HG03565 (cell line): ENCODE results near the gene DTNB.
A peak's percentile ranks its signal among the peaks of the same experiment; 100 is the strongest.

ENCODE experiments used
- ATAC-seq: cut with Tn5 transposase; IDR thresholded peaks from one replicate; pipeline ENCODE4 v1.9.1; 2021; ENCODE audit warnings: mild to moderate bottlenecking, moderate library complexity; ENCODE audit not compliant: unreplicated experiment

DTNB gene

DNA sequence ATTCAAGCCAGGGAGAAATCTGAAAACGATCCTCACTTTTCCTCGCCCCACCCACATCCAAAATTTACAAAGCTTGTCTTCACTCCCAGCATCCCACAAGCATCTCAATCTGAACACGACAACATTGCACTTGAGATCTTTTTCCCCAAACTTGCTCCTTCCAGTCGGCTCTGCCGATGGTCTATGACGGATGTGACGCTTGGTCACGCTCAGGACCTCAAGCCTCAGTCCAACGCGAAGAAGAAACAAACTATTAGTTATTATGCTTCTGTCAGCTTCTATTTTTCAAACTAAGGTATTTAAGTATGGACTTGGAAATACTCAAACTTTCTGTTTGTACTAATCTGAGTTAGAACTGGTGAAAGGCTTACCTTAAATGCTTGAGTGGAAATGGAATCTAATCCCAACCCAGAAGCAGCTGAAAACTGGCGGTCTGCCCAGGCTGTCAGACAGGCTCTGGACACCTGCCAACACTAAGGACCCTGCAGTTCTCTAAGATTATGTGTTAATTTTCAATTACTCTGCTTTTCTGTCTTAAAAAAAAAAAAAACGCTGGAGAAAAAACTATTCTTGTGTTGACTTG, 199.5 kb downstream of the DTNB start:
- no peak for ATAC-seq

DNA sequence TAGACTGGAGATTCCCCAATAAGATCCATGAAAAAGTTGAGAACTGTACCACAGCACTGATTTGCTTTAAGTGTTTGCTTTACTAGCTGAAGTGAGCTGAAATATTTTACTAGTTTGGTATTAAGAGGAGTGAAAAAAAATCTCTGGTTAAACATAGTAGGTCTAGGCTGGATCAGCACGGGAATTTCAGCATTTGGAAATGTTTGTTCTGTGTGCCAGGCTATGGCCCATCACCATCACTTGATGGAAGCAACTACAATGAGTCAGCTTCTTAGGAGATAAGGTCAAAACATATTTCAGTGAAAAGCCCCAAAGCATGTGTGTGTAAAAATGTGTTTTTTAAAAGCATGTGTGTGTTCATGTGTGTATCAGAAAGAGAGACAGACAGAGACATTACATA, 200.2 kb downstream of the DTNB start:
- ATAC-seq = no peak

DNA sequence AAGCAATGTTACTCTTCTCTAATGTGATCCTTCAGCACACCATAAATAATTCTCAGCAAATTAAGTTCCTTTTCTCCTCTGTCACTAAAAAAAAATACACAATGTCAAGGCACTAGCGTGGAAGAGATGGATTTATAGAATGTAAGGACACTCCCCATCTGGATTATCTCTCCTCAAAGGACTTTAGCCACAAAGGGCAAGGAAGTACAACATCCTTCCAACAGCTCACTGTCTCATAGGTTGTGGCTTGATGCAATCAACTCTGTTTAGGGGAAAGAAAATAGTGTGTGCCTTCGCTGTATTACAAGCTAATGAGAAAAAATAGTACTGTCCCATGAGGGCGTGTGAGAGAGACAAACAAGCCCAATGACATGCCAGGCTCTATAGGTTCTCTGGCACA, 202.6 kb downstream of the DTNB start:
- ATAC-seq = no peak

DNA sequence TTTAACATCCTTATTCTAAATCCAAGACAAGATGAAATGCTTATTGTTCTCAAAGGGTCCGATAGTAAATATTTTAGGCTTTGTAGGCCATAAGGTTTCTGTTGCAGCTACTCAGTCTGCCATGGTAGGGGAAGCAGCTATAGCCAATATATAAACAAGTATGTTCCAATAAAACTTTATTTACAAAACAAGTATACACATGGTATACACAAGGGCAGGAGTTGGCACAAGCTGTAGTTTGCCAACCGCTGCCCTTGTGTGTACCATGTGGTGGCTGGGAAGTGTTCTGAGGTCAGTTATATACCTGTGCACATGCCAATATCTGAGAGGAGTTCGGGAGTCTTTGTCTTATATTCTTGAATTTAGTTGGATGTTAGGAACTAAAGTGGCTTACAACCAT, 205.6 kb downstream of the DTNB start:
- no peak for ATAC-seq

DNA sequence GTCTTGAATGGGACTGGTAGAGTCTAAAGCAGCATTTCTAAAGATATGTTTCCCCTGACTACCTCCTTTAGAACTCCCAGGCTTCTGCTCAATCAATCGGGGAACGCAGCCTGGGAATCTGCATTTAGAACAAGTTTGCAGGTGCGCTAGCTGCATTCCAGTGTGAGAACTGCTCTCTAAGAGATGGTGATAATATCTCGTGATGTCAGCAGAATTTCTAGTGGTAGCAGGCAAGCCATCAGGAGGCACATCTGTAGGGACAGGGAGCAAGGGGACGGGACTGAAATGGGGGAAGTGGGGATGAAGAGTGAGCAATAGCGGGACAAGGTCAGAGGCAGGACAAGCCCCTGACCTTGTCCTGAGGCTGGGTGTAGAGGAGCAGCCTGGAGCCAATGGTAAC, 211.4 kb downstream of the DTNB start:
- ATAC-seq = no peak

DNA sequence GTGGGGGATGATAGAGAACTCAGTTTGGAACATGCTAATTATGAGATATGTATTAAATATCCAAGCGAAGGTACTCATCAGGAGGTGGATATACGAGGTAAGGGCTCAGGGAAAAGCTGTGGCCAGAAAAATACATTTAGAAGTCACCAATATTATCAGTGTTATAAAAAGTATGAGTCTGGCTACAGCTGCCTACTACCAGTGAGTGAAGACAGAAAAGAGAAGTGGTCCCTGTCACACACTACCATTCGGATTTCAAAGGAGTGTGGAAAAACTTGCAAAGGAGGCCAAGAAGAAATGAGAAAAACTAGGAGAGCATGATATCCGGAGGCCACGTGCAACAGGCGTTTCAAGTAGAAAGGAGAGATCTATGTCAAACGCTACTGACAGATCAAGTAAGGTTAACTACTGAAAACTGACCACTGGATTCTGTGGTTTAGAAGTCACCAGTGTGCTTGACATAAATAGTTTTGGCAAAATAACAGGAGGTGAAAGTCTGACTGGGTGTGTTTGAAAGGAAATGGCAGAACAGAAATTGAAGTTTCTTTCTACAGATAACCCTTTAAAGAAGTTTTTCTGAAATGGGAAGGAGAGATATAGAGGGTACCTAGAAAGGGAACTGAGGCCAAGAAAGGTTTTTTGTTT, 213.0 kb downstream of the DTNB start:
- no peak for ATAC-seq

DNA sequence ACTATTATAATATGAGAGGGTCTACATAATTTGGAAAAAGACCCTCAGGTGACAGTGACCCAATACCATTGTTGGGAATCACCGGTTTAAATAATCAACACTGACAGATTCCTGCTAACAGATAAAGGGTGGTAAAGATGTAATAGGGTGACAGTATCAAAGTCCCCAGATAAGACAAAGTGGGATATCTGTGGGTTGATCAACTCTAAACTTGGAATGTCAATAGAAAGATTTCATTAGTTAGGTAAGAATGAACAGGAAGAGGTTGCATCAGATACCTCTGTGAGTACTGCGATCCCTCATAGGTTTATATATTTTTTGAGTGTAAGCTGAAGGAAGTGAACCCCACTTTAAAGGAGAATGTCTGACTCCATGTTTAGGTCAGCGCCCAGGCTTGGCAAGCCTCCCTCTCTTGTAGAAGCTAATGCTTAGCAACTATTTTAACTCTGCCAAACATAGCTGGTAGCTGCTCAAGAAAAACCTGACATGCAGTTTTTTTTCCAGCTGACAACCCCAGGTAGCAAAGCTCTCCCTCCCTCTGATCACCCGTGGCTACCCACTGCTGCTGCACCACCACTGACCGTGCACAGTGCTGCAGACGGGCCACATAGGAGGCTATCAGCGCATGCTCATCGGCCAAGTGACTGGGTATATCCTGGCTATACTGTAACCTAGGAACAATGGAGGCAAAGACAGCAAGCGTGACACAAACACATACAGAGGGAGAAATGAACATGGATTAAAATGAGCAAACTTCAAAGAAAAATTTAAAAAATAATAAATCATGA, 218.4 kb downstream of the DTNB start:
- no peak for ATAC-seq

DNA sequence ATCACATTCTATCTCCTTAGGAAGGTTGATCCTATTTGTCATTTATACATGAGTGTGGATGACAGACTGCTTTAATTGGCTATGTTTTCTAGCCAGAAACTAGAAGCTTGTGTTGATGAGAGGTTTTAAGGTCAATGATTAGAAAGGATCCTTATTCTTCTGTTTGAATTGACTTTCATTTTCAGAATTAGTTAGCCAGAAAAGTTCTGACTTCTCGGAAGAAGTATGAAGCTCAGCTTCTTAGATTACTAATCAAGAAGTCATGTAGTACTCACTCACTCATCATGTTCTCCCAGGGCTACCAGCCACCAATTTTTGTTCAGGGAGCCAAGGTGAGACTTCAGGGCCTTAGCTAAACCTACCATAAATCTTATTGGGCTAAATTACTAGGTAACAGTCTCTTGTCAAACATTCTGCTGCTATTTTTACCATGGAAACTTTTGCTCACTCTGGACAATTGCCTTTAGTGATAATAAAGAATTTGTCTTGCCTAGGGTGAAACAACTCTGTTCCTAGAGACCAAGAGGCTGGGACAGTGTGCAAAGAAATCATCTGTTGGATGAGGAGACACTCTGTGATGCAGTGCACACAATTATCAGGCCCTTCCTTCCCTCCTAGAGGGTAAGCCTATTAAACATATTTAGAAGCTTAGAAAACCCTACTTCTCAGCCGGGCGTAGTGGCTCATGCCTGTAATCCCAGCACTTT, 220.0 kb downstream of the DTNB start:
- peak; percentile 85 for ATAC-seq

DNA sequence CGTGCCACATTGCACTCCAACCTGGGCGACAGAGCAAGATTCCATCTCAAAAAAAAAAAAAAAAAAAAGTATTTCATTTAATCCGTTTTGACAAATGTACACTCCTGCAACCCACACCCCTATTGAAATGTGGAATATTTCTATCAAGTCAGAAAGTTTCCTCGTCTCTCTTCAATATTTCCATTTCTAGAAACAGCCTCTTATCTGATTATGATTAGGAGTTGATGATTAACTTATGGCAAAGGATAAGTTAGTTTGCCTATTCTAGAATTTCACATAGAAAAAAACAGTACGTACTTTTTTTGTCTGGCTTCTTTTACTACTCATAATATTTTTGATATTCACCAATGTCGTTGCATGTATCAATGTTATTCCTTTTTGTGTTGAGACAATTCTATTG, 224.6 kb downstream of the DTNB start:
- ATAC-seq = no peak

DNA sequence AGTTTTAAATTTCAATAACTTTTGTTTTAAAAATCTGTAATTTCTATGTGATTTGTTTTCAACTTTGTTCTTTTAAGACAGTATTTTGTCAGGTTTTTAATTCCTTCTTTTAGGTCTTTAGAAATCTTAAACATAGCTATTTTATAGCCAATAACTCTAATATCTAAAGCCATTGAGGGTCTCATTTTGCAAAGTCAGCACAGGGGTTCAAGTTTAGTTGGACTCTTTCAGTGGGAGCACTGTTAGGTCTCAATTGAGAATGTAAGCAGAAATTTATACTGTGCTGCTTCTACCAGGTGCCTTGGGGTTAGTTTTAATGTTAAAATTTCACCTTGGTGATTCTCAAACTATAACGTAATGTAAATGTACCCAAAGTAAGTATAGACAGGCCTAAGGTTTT, 226.4 kb downstream of the DTNB start:
- ATAC-seq = no peak

DNA sequence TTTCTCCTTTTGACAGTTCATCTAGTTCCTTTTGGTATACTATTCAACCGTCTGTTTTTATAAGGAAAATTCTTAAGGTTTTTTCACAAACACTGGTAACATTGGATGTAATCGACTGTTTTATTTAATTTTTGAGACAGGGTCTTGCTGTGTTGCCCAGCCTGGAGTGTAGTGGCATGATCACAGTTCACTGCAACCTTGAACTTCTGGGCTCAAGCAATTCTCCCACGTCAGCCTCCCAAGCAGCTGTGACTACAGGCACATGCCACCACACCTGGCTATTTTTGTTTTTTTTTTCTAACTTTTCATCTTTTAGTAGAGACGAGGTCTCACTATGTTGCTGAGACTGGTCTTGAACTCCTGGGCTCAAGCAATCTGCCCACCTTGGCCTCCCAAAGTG, 227.3 kb downstream of the DTNB start:
- no peak for ATAC-seq

DNA sequence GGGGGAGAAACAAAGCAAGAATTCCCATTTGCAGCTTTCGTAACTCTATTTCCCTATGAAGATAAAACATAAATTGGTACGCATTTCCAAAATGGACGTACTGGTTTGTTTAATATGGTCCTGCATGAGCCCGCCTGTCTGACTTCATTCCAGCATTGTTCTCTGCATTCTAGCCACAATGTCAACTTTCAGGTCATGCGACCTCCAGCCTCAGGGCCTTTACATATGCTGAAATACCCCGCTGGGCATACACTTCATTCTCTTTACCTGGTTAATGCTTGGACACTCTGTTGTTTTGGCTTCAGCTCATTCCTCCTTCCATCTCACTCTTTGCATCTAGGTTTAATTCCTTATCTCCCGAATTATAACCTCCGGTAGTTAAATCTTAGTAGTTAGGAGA, 227.9 kb downstream of the DTNB start:
- no peak for ATAC-seq

DNA sequence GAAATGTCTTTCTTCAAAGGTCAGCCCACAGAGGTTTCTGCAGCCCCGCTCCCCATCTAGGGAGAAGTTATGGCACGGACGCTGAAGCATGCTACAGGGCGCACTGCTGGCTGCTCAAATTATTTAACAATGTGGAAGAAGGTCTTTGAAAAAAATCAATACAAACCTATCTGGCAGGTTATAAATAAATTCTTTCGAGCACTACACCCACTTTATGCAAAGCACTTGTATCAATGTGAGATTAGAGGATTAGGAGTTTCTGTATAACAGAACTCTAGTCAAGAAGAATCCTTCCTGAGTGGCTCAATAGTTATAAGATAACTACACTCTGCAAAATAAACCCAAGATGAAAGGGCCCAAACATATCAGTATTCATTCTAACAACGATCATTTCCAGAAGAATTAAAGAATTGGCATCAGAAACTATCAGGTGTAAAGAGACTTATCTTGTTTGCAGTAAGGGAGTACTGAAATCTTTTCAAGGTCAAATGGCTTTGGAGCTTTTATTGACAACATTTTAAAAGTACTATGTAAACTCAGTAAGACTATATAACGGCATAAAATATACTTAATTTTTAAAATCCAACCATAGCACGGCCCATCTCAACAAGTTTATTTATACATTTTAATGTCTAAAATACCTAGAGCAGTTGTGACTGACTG, 228.6 kb downstream of the DTNB start:
- no peak for ATAC-seq

DNA sequence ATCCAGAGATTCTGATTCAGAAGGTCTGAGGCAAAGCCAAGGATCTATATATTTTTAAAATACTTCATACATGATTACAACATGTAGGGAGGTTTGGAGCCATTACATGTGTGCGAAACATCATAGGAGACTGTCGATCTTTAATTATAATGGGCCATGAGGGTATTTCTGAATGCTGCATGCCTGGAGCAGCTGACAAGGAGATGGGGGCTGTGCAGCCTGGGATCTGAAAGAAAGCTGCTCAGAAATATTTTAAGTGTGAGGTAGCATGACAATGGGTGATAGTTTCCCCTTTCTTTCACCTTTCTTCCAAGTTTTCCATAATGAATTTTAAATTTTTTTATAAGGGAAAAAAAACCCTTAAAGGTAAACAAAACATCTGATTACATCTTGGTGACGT, 229.6 kb downstream of the DTNB start:
- ATAC-seq = no peak

DNA sequence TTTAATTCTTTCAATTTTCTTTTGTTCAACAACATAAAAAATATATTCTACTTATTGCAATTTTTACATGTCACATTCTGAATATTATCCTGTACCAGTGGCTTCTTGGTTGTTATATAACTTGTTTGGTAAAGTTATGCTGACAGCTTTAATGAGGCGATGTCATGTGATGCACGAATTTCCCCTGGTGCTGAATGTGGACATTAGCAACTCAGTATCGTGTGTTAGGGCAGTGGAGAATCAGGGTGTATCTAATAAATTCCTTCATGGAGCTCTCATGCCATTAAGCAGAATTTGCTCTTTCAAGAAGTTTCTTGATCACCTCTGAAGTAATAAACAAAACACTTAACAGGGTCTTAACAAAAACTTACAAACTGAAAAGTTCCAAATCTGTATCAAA, 232.0 kb downstream of the DTNB start:
- ATAC-seq = no peak

DNA sequence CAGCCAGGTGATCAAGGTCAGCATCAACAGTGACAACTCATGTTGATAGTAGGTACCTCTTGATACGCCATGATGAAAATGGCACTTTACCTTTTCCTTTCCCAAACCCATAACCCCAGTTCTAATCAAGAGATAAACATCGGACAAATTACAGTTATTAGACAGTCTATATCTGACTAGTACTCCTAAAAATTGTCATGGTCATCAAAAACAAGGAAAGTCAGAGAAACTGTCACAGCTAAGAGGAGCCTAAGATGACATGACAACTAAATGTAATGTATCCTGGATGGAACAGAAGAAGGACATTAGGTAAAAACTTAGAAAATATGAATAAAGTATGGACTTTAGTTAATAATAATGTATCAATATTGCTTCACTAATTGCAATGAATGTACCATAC, 234.6 kb downstream of the DTNB start:
- no peak for ATAC-seq

DNA sequence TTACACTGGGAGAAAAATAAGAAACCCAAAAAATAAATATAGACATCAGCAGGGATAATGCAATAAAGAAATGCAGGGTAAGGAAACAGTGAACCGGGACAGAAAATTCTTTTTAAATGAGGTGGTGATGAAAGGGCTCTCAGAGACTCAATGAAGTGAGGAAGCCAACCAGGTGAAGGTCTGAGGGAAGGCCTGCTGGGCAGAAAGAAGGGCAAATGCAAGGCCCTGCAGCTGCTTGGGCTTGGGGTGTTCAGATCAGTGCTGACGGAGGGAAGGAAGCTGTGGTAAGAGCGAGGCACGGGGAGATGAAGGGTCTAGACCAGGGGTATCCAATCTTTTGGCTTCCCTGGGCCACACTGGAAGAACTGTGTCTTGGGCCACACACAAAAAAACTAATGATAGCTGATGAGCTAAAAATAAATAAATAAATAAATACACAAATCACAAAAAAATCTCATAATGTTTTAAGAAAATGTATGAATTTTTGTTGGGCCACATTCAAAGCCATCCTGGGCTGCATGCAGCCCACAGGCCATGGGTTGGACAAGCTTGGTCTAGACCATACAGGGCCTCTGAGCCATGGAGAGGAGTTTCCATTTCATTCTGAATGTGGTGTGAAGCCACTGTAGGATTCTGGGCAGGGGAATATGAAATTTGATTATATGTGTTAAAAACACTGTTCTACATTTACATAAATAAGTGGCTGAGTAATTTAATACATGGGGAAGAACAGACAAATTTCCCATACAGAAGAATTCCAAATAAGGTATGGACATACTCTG, 235.3 kb downstream of the DTNB start:
- ATAC-seq = no peak

DNA sequence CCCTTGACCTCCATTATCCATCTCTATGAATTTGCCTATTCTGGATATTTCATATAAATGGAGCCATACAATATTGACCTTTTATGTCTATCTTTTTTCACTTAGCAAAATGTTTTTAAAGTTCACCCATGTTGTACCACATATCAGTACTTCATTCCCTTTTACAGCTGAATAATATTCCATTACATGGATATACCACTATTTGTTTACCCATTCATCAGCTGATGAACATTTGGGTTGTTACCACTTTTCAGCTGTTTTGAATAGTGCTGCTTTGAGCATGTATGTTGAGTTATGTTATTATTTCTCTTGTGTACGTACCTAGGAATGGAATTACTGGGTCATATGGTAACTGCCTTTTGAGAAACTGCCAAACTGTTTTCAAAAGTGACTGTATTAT, 238.0 kb downstream of the DTNB start:
- no peak for ATAC-seq

DNA sequence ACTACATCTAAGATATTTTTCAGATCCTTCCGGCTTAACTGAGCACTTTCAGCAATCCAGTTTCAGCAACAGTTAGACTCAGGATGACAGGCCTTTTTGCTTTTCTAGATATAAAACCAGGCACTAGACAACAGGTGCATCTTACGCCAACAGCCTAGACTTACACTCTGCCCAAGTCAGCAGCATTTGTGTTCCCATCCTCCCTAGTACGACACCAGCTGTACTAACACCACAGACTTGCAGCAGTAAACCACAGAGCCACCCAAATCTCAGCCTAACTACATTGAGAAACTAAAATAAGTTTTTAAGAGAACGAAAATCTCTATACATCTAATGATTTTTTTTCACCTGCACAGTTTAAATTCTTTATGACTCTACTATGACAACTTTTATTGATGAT, 241.8 kb downstream of the DTNB start:
- ATAC-seq = no peak

DNA sequence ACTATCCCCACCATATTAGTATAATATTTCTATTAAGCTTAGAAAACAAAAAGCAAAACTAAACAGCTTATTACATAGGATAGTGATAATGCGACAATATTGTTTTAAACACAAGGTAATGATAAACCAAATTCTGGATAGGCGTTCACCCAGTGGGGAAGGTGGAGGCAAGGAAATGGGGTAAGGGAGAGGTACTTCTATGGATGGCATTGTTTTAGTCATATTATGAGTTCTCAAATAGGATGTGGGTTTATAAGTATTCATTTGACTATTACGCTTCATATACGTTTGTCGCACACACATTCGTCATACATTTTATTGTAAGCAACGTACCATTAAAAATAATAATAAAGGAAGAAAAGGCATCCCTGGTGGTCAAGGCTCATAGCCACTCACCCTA, 242.8 kb downstream of the DTNB start:
- no peak for ATAC-seq

DNA sequence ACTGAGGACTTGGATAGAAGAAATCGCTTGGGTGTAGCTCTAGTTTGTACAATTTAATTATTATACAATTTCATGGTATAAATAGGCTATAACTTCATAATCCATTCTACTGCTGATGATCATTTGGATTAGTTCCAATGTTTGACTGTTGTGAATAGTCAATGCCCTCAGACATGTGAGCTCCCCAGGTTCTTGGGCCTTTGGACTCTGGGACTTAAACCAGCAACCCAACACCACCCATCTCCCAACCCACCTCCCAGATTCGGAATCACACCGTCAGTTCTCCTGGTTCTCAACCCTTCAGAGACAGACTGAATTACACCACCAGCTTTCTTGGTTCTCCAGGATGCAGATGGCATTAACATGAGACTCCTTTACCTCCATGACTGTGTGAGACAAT, 247.1 kb downstream of the DTNB start:
- no peak for ATAC-seq
